ENCODE data around the gene THOC7. TPM values are rescaled to one million over a fixed set of nuclear protein-coding genes. Genes with fewer than 3 reads are reported as not detected.
A peak's percentile ranks its signal among the peaks of the same experiment; 100 is the strongest.

Gene THOC7
- polyA plus RNA-seq, 3 donors = 22.2 to 74.8 (median 70.1) TPM

DNA sequence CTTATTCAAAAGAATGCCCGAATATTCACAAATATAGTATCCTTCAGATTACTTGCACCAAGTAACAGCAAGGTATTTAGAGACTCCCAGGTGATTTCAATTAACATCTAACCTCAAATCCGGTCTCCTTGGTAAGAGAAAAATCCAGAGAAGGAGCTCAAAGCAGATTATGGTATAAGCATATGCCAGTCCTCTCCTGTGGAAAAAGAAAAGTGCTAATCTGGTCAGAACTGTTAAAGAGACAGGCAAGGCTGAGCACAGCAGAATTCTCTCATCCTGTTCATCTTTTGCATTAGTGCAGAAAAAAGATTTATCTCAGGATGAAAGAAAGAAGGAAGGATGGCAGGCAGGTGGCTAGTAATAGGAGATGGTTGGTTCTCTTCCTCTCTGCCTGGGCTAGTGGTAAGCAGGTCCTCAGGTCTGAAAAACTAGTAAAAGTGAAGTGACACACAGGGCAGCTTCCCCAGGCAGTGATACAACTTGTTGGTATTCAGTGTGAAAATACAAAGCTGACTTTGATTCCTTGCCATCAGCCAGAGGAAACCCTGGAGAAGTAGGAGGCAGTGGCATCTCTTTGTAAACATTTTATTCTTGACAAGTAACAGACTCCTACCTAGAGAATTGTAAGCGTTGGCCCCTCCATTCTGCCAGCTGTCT, 14.3 kb upstream of the THOC7 start:
- Mint-ChIP-seq H3K4me3 (no peak overlapping the region), H3K27me3 (ENCODE audit: low read depth in 3 of 3) (peaks cover 0 to 2% (median 0%) of the 10 kb centered on the region in 3 donors), H3K4me1 (peaks cover 23% of the 10 kb centered on the region), H3K27ac (peak overlapping the region in 2 of 7 donors; percentile 22 to 44), H3K9me3 (no peaks in the 10 kb centered on the region), H3K36me3 (peaks cover 2 to 18% of the 10 kb centered on the region in 2 donors)
- Histone ChIP-seq H3K27ac (ENCODE audit: low read depth in 1 of 2, low read length in 2 of 2) (peak overlapping the region in 1 of 2 donors; percentile 22), H2AFZ (ENCODE audit: insufficient read depth, low read depth, low read length, poor library complexity, severe bottlenecking) (no peak overlapping the region), H3K9ac (ENCODE audit: insufficient read depth, low read length, poor library complexity, severe bottlenecking) (no peak overlapping the region), H3K27me3 (ENCODE audit: control insufficient read depth in 2 of 2, insufficient read depth in 2 of 2, low read length in 2 of 2) (no peaks in the 10 kb centered on the region), H4K20me1 (ENCODE audit: insufficient read depth, low read length) (peaks cover 100% of the 10 kb centered on the region), H3K4me1 (ENCODE audit: control insufficient read depth in 1 of 2, insufficient read depth in 2 of 2, low read length in 2 of 2) (peaks cover 7 to 9% of the 10 kb centered on the region in 2 donors), H3K4me2 (replicated peaks; ENCODE audit: extremely low read depth, low read length, poor library complexity, severe bottlenecking) (no peak overlapping the region), H3K79me2 (ENCODE audit: insufficient read depth, low read length) (peaks cover 99% of the 10 kb centered on the region), H3K9me3 (replicated peaks in 1 of 2; ENCODE audit: control insufficient read depth in 1 of 2, insufficient read depth in 1 of 2, low read length in 2 of 2) (no peaks in the 10 kb centered on the region), H3K4me3 (replicated peaks in 1 of 3; ENCODE audit: low read depth in 2 of 3, low read length in 3 of 3) (no peak overlapping the region), H3K36me3 (replicated peaks in 1 of 2; ENCODE audit: control insufficient read depth in 1 of 2, insufficient read depth in 2 of 2, low read length in 2 of 2) (peaks cover 0 to 10% of the 10 kb centered on the region in 2 donors)
- intact Hi-C loops (cut with micrococcal nuclease) = loop anchor here in 1 of 2 donors (5.0 kb wide), 1 partner anchor 34 kb away; the partner anchor contains the start of gene SCAANT1
- no peak for DNase-seq
- TF ChIP-seq, protein P1, sequence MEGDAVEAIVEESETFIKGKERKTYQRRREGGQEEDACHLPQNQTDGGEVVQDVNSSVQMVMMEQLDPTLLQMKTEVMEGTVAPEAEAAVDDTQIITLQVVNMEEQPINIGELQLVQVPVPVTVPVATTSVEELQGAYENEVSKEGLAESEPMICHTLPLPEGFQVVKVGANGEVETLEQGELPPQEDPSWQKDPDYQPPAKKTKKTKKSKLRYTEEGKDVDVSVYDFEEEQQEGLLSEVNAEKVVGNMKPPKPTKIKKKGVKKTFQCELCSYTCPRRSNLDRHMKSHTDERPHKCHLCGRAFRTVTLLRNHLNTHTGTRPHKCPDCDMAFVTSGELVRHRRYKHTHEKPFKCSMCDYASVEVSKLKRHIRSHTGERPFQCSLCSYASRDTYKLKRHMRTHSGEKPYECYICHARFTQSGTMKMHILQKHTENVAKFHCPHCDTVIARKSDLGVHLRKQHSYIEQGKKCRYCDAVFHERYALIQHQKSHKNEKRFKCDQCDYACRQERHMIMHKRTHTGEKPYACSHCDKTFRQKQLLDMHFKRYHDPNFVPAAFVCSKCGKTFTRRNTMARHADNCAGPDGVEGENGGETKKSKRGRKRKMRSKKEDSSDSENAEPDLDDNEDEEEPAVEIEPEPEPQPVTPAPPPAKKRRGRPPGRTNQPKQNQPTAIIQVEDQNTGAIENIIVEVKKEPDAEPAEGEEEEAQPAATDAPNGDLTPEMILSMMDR (IDR thresholded peaks at IDR 0.05) = no peak
- no CpG with 5 or more reads among the region's 3 CpGs for WGBS (ENCODE audit: insufficient coverage)

DNA sequence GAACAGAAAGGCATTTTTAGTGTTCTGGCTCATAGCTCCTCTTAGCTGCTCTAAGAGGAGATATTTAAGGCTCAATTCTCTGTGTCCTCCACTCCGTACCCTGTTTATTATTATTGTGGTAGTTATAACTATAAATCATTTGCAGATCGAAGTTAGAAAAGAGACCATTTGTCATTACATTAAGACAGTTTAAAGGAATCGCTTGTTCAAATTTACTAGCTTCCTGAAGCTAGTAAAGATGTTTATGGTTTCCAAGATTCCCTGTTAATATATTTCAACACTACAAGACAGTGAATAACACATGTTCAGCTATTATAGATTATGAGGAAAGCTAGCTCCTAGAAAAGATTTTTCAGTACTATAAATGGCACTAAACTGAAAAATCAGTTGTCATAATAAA, 12.7 kb upstream of the THOC7 start:
- peaks cover 7 to 9% of the 10 kb centered on the region in 2 donors for H3K4me1 ChIP-seq (ENCODE audit: control insufficient read depth in 1 of 2, insufficient read depth in 2 of 2, low read length in 2 of 2)
- H3K9me3 Mint-ChIP-seq = no peaks in the 10 kb centered on the region
- H3K36me3 ChIP-seq (replicated peaks in 1 of 2; ENCODE audit: control insufficient read depth in 1 of 2, insufficient read depth in 2 of 2, low read length in 2 of 2) = peaks cover 0 to 10% of the 10 kb centered on the region in 2 donors
- peaks cover 5 to 16% of the 10 kb centered on the region in 2 donors for H3K36me3 Mint-ChIP-seq
- peaks cover 0 to 2% (median 0%) of the 10 kb centered on the region in 3 donors for H3K27me3 Mint-ChIP-seq (ENCODE audit: low read depth in 3 of 3)
- DNase-seq = no peak
- no peak overlapping the region for H3K27ac ChIP-seq (ENCODE audit: low read depth in 1 of 2, low read length in 2 of 2)
- no peak overlapping the region for H3K4me3 ChIP-seq (replicated peaks in 1 of 3; ENCODE audit: low read depth in 2 of 3, low read length in 3 of 3)
- H4K20me1 ChIP-seq (ENCODE audit: insufficient read depth, low read length) = peaks cover 99% of the 10 kb centered on the region
- peaks cover 23% of the 10 kb centered on the region for H3K4me1 Mint-ChIP-seq
- TF ChIP-seq, protein P1 (IDR thresholded peaks at IDR 0.05) = no peak
- H3K4me2 ChIP-seq (replicated peaks; ENCODE audit: extremely low read depth, low read length, poor library complexity, severe bottlenecking) = no peak overlapping the region
- intact Hi-C loops (cut with micrococcal nuclease) = loop anchor here in 1 of 2 donors (5.0 kb wide), 1 partner anchor 36 kb away; the partner anchor contains the start of gene SCAANT1
- H3K79me2 ChIP-seq (ENCODE audit: insufficient read depth, low read length) = peaks cover 99% of the 10 kb centered on the region
- no peak overlapping the region for H3K27ac Mint-ChIP-seq
- no CpG with 5 or more reads among the region's 3 CpGs for WGBS (ENCODE audit: insufficient coverage)
- no peak overlapping the region for H3K9ac ChIP-seq (ENCODE audit: insufficient read depth, low read length, poor library complexity, severe bottlenecking)
- H3K27me3 ChIP-seq (ENCODE audit: control insufficient read depth in 2 of 2, insufficient read depth in 2 of 2, low read length in 2 of 2) = no peaks in the 10 kb centered on the region
- no peak overlapping the region for H3K4me3 Mint-ChIP-seq
- no peak overlapping the region for H2AFZ ChIP-seq (ENCODE audit: insufficient read depth, low read depth, low read length, poor library complexity, severe bottlenecking)
- H3K9me3 ChIP-seq (replicated peaks in 1 of 2; ENCODE audit: control insufficient read depth in 1 of 2, insufficient read depth in 1 of 2, low read length in 2 of 2) = no peaks in the 10 kb centered on the region

Data from CD14-positive monocyte (primary cell).